Stimulated activated naive CD8-positive, alpha-beta T cell treated with anti-CD3 and anti-CD28 coated beads, Interleukin-15, Interleukin-2, amounts not matched to agents 100 U/mL and 50 U/mL, for 24 hours (primary cell): ENCODE measurements around the gene GABRP.

Experiments used
- ATAC-seq: fragments of 150-1000 bp; cut with Tn5 transposase; one replicate; pipeline ENCODE4 v1.10.0; 2021
- DNase-seq: peaks from one replicate; pipeline ENCODE4 v3.0.0; 2021

The GABRP gene

GRCh38 chr5:170861667-170861916 is 78.1 kb downstream of the GABRP start:
- no peak for ATAC-seq
- DNase-seq, result no peak

- DNase-seq (no peak), ATAC-seq (peak; percentile 28)
Observed at GRCh38 chr5:170861917-170862766, 78.6 kb downstream of the GABRP start, which contains the start of gene RANBP17. RANBP17 (plus strand) TSS chr5:170862018.

- ATAC-seq (no peak), DNase-seq (no peak)
Observed at GRCh38 chr5:170863646-170864045, 80.1 kb downstream of the GABRP start.
